CD8-positive, alpha-beta memory T cell (primary cell): ENCODE data around the gene AP2A2. TPM values are rescaled to one million over a fixed set of nuclear protein-coding genes. Genes with fewer than 3 reads are reported as not detected.
A peak's percentile ranks its signal among the peaks of the same experiment; 100 is the strongest.

Source experiments
- CTCF ChIA-PET: fragments of 350-600 bp; sonication (Branson Sonifier 250); formaldehyde crosslinking; loops from one replicate; lab custom pipeline; 2021; ENCODE audit warnings: antibody characterized with exemption; lab: Charles Lee
- POLR2A ChIA-PET: fragments of 350-600 bp; sonication (Branson Sonifier 250); formaldehyde crosslinking; loops from one replicate; lab custom pipeline; 2021; ENCODE audit warnings: antibody characterized with exemption; lab: Charles Lee
- DNase-seq, 5 donors: peaks; one replicate each; pipeline versions ENCODE4 v3.0.0 to v3.0.0-alpha.2; 2020 to 2022; ENCODE audit warnings: mixed read lengths in 1 of 5
- H3K27ac ChIP-seq: one replicate; pipeline ENCODE4 v1.7.0; 2013; ENCODE audit warnings: low read depth, mild to moderate bottlenecking, low read length, moderate library complexity
- H3K27me3 ChIP-seq: 2 replicates; pipeline ENCODE4 v1.7.0; 2013; ENCODE audit warnings: low read length, mild to moderate bottlenecking; ENCODE audit not compliant: insufficient read depth, poor library complexity, severe bottlenecking
- H3K36me3 ChIP-seq: 2 replicates; pipeline ENCODE4 v1.7.0; 2013; ENCODE audit warnings: mild to moderate bottlenecking, low read length, moderate library complexity; ENCODE audit not compliant: insufficient read depth
- H3K4me1 ChIP-seq: 2 replicates; pipeline ENCODE4 v1.7.0; 2013; ENCODE audit warnings: mild to moderate bottlenecking, low read length, moderate library complexity; ENCODE audit not compliant: insufficient read depth
- H3K4me3 ChIP-seq: 2 replicates; pipeline ENCODE4 v1.7.0; 2013; ENCODE audit warnings: mild to moderate bottlenecking, low read length
- H3K9me3 ChIP-seq: 2 replicates; pipeline ENCODE4 v1.7.0; 2013; ENCODE audit warnings: mild to moderate bottlenecking, low read length
- H3K27ac Mint-ChIP-seq, 8 donors: one replicate each; pipeline ENCODE4 v1.8.0; 2020 to 2021; ENCODE audit warnings: mixed read lengths in 8 of 8, mild to moderate bottlenecking in 6 of 8, inconsistent platforms in 3 of 8, moderate library complexity in 3 of 8
- H3K27me3 Mint-ChIP-seq, 2 donors: one replicate each; pipeline ENCODE4 v1.8.0; 2020 to 2021; ENCODE audit warnings: mixed read lengths in 2 of 2, mild to moderate bottlenecking in 1 of 2, moderate library complexity in 1 of 2
- H3K36me3 Mint-ChIP-seq, 3 donors: one replicate each; pipeline ENCODE4 v1.8.0; 2020 to 2021; ENCODE audit warnings: mixed read lengths in 3 of 3, inconsistent platforms in 1 of 3, mild to moderate bottlenecking in 1 of 3
- H3K4me1 Mint-ChIP-seq, 3 donors: one replicate each; pipeline ENCODE4 v1.8.0; 2020 to 2021; ENCODE audit warnings: mixed read lengths in 3 of 3, inconsistent platforms in 1 of 3, mild to moderate bottlenecking in 1 of 3
- H3K4me3 Mint-ChIP-seq, 7 donors: one replicate each; pipeline ENCODE4 v1.8.0; 2020 to 2021; ENCODE audit warnings: mixed read lengths in 7 of 7, mild to moderate bottlenecking in 6 of 7, moderate library complexity in 4 of 7, inconsistent platforms in 2 of 7
- H3K9me3 Mint-ChIP-seq, 5 donors: one replicate each; pipeline ENCODE4 v1.8.0; 2020 to 2022; ENCODE audit warnings: mixed read lengths in 5 of 5, mild to moderate bottlenecking in 3 of 5, moderate library complexity in 2 of 5, inconsistent platforms in 1 of 5
- polyA plus RNA-seq: library from polyadenylated mRNA; unstranded; fragments of 300-500 nt; fragmentation: Illumina TruSeq; gene quantifications from one replicate; pipeline ENCODE4 v1.2.3, GENCODE V29; 2021
- total RNA-seq, 2 experiments: library from RNA; stranded (reverse); gene quantifications; one replicate each; pipeline ENCODE4 v1.2.3, GENCODE V29; 2021

AP2A2 gene
- total and polyA plus RNA-seq, 3 experiments from 2014 or later = 13.9 to 42.8 (median 38.8) TPM

DNA sequence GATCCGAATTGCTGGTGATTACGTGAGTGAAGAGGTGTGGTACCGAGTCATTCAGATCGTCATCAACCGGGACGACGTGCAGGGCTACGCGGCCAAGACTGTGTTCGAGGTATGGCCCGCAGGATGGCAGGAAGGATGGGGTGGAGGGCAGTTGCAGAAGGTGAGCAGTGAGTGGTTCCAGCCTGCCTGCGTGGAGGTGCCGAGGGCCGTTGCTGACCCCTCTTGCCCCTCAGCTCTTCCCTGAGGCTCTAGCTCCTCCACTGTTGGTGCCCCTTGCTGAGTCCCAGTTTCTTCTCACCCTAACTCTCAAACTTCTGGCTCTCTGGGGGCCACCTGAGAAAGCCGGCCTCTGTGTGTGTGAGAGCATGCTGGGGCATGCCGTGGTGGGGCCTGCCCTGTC, 66.9 kb downstream of the AP2A2 start:
- no peak overlapping the region for H3K4me3 Mint-ChIP-seq
- Histone ChIP-seq H3K9me3 (no peaks in the 10 kb centered on the region), H3K36me3 (peaks cover 35% of the 10 kb centered on the region), H3K4me1 (no peaks in the 10 kb centered on the region), H3K27me3 (no peaks in the 10 kb centered on the region), H3K4me3 (no peak overlapping the region), H3K27ac (no peak overlapping the region)
- H3K36me3 Mint-ChIP-seq = peaks cover 4 to 72% (median 15%) of the 10 kb centered on the region in 3 donors
- H3K27ac Mint-ChIP-seq = peak overlapping the region in 3 of 8 donors; percentile 38 to 82 (median 71)
- ChIA-PET POLR2A (no interaction called here), CTCF (no interaction called here)
- H3K9me3 Mint-ChIP-seq = no peaks in the 10 kb centered on the region
- H3K27me3 Mint-ChIP-seq = no peaks in the 10 kb centered on the region
- no peak for DNase-seq
- peaks cover 5 to 15% (median 10%) of the 10 kb centered on the region in 3 donors for H3K4me1 Mint-ChIP-seq

DNA sequence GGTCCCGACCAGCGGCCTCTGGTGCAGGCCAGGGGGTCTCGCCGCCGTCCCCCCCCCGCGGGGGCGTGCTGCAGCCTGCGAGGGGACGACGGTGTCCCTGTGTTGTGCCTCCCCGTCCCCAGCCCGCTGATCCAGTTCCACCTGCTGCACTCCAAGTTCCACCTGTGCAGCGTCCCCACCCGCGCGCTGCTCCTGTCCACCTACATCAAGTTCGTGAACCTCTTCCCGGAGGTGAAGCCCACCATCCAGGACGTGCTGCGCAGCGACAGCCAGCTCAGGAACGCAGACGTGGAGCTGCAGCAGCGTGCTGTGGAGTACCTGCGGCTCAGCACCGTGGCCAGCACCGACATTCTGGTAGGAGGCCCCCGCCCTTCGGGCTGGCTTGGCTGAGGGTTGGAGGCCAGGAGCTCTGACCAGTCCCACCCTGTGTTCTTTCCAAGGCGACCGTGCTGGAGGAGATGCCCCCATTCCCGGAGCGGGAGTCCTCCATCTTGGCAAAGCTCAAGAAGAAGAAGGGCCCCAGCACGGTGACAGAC, 68.0 kb downstream of the AP2A2 start:
- Mint-ChIP-seq H3K4me3 (no peak overlapping the region), H3K27ac (no peak overlapping the region), H3K9me3 (no peaks in the 10 kb centered on the region), H3K27me3 (no peaks in the 10 kb centered on the region), H3K36me3 (peaks cover 4 to 65% (median 10%) of the 10 kb centered on the region in 3 donors), H3K4me1 (peaks cover 5 to 15% (median 10%) of the 10 kb centered on the region in 3 donors)
- no peak for DNase-seq
- Histone ChIP-seq H3K4me1 (no peaks in the 10 kb centered on the region), H3K27ac (no peak overlapping the region), H3K9me3 (no peaks in the 10 kb centered on the region), H3K36me3 (peaks cover 24% of the 10 kb centered on the region), H3K27me3 (no peaks in the 10 kb centered on the region), H3K4me3 (no peak overlapping the region)
- ChIA-PET POLR2A (no interaction called here), CTCF (interaction anchor here (0.6 kb wide), 1 partner anchor 323 kb away, joined by 3 read pairs; no protein-coding TSS in a partner anchor)

DNA sequence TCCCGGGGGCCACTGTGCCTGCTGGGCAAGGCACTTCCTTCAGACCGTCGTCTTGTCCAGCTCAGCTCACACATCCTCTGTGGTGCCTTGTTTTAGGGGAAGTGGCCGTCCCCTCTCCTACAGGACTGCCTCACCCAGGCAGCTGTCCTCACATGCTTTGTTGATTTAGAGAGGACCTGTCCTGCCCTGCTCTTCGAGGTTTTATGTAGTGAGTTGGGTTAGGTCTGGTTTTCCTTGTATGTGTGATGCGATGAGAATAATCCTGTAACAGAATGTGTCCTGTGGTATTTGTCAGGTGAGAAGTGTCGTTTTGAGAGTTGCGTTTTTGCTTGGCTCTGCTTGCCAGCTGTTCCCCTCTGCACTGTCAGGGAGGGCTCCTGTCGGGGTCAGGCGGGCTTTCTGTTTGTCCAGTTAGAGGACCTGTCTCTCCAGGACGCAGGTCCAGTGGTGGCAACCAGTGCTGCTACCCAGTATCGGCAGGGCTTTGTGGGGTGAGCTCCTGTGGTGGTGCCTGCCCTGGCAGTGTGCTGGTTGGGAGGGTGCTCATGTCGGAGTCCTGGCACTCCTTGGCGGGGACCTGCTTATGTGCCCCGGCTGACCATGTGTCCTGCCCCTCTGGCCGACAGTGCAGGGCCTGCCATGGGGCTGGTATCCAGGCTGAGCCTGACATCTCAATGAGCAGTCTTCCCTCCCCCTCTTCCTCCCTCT, 69.5 kb downstream of the AP2A2 start:
- H3K9me3 ChIP-seq = no peaks in the 10 kb centered on the region
- no peak overlapping the region for H3K27ac ChIP-seq
- H3K36me3 ChIP-seq = peaks cover 14% of the 10 kb centered on the region
- H3K27me3 ChIP-seq = no peaks in the 10 kb centered on the region
- H3K36me3 Mint-ChIP-seq = peaks cover 4 to 58% (median 5%) of the 10 kb centered on the region in 3 donors
- H3K4me1 Mint-ChIP-seq = peaks cover 5 to 15% (median 10%) of the 10 kb centered on the region in 3 donors
- no peaks in the 10 kb centered on the region for H3K27me3 Mint-ChIP-seq
- H3K4me3 ChIP-seq = no peak overlapping the region
- H3K4me1 ChIP-seq = no peaks in the 10 kb centered on the region
- ChIA-PET POLR2A (no interaction called here), CTCF (no interaction called here)
- no peaks in the 10 kb centered on the region for H3K9me3 Mint-ChIP-seq
- no peak overlapping the region for H3K4me3 Mint-ChIP-seq
- H3K27ac Mint-ChIP-seq = peak overlapping the region in 7 of 8 donors; percentile 13 to 87 (median 76)
- no peak for DNase-seq

DNA sequence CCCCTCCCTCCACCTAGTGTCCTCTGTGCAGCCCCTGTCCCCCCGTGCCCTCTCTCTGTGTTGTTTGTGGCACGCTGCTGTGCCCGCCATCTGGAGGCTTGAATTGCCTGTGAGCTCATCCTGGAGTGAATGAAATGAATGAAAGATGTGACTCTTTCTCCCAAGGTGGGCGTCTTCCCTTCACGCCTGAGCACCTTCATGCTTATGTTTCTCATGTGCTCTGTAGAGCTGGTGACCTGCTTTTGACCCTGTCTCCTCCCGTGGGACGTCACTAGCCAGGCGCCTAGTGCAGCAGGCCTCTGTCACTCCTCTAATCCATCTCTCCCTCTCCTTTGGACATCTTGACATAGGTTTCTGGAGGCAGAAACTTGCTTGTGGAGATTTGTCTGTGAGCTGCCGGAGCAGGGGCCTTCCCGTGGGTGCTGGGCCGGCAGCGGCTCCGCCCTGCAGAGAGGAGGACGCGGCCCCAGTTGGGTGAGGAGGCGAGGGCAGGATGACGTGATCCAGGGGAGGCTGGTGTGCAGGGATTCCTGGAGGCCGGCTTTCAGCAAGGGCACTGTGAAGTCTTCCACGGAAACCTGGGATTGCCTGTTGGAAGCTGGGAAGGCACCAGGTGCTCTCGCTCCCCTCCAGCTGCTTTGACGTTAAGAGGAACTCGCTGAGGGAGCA, 70.2 kb downstream of the AP2A2 start:
- Histone ChIP-seq H3K4me3 (no peak overlapping the region), H3K4me1 (no peaks in the 10 kb centered on the region), H3K9me3 (no peaks in the 10 kb centered on the region), H3K27me3 (no peaks in the 10 kb centered on the region), H3K27ac (no peak overlapping the region), H3K36me3 (peaks cover 18% of the 10 kb centered on the region)
- H3K4me3 Mint-ChIP-seq = peak overlapping the region in 1 of 7 donors; percentile 22
- no peak for DNase-seq
- H3K36me3 Mint-ChIP-seq = peaks cover 5 to 61% (median 8%) of the 10 kb centered on the region in 3 donors
- CTCF ChIA-PET = no interaction called here
- peak overlapping the region in 6 of 8 donors; percentile 23 to 94 (median 84) for H3K27ac Mint-ChIP-seq
- peaks cover 7 to 15% (median 10%) of the 10 kb centered on the region in 3 donors for H3K4me1 Mint-ChIP-seq
- H3K9me3 Mint-ChIP-seq = no peaks in the 10 kb centered on the region
- POLR2A ChIA-PET = no interaction called here
- H3K27me3 Mint-ChIP-seq = no peaks in the 10 kb centered on the region

DNA sequence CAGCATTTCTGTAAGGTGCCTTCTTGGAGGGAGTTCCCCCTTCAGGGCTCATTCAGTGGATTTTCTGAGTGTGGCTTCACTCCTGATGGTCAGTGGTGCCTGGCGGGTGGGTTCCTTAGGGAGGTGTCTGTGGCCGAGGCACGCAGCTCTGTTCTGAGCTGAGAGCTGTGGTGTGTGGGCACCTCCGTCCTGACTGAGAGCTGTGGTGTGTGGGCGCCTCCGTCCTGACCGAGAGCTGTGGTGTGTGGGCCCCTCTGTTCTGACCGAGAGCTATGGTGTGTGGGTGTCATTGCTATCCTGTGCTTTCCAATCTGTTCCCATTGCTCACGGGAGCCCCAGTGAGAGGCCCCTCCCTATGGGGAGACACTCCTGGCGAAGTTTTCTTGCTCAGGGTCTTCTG, 71.0 kb downstream of the AP2A2 start:
- DNase-seq = no peak
- no peak overlapping the region for H3K27ac ChIP-seq
- no peaks in the 10 kb centered on the region for H3K9me3 Mint-ChIP-seq
- H3K4me1 Mint-ChIP-seq = peaks cover 10 to 13% (median 13%) of the 10 kb centered on the region in 3 donors
- peaks cover 11 to 63% (median 13%) of the 10 kb centered on the region in 3 donors for H3K36me3 Mint-ChIP-seq
- H3K27me3 Mint-ChIP-seq = no peaks in the 10 kb centered on the region
- CTCF ChIA-PET = no interaction called here
- H3K9me3 ChIP-seq = no peaks in the 10 kb centered on the region
- no peaks in the 10 kb centered on the region for H3K27me3 ChIP-seq
- H3K4me1 ChIP-seq = no peaks in the 10 kb centered on the region
- peak overlapping the region in 6 of 8 donors; percentile 35 to 93 (median 74) for H3K27ac Mint-ChIP-seq
- no peak overlapping the region for H3K4me3 Mint-ChIP-seq
- POLR2A ChIA-PET = no interaction called here
- H3K36me3 ChIP-seq = peaks cover 19% of the 10 kb centered on the region
- no peak overlapping the region for H3K4me3 ChIP-seq

DNA sequence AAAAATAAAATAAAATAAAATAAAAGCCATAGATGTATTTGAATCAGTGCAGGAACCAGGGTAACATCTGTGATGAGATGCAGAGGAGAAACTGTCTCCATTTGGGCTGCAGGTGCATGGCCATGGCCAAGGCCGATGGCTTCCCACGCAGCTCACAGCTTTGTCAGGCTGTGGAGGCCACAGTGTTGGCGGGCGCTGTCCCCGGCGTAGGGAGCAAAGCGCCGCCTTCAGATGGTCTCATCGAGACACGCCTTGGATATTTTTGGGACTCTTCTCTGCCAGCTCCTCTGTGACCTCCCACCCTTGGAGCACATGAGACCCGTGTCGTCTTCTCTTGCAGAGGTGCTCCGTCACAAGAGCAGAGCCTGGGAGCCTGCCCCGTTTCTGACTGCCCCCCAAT, 72.2 kb downstream of the AP2A2 start:
- Mint-ChIP-seq H3K4me1 (peaks cover 10 to 13% (median 10%) of the 10 kb centered on the region in 3 donors), H3K4me3 (no peak overlapping the region), H3K36me3 (peaks cover 11 to 63% (median 14%) of the 10 kb centered on the region in 3 donors), H3K27me3 (no peaks in the 10 kb centered on the region), H3K27ac (peak overlapping the region in 1 of 8 donors; percentile 26), H3K9me3 (no peaks in the 10 kb centered on the region)
- H3K27ac ChIP-seq = no peak overlapping the region
- H3K27me3 ChIP-seq = no peaks in the 10 kb centered on the region
- H3K9me3 ChIP-seq = no peaks in the 10 kb centered on the region
- ChIA-PET POLR2A (no interaction called here), CTCF (no interaction called here)
- no peaks in the 10 kb centered on the region for H3K4me1 ChIP-seq
- H3K4me3 ChIP-seq = no peak overlapping the region
- H3K36me3 ChIP-seq = peaks cover 13% of the 10 kb centered on the region
- DNase-seq = no peak

DNA sequence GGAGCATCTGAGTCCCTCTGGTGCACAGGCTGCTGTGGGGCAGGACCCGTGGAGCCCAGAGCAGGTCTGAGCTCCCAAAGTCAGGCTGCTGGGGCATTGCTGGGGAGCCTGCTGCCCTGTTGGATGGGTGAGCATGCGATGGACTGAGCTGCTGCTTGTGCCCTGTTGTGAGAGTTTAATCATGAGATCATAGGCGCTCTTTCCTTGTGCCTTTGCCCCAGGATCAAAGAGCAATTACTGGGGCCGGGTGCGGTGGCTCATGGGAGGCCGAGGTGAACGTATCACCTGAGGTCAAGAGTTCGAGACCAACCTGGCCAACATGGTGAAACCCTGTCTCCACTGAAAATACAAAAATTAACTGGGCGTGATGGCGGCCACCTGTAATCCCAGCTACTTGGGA, 73.3 kb downstream of the AP2A2 start:
- no peaks in the 10 kb centered on the region for H3K9me3 ChIP-seq
- H3K27ac Mint-ChIP-seq = no peak overlapping the region
- no peak overlapping the region for H3K27ac ChIP-seq
- POLR2A ChIA-PET = no interaction called here
- no peaks in the 10 kb centered on the region for H3K27me3 ChIP-seq
- no peaks in the 10 kb centered on the region for H3K4me1 ChIP-seq
- DNase-seq = no peak
- H3K4me1 Mint-ChIP-seq = peaks cover 10 to 13% (median 12%) of the 10 kb centered on the region in 3 donors
- CTCF ChIA-PET = no interaction called here
- peaks cover 11 to 68% (median 17%) of the 10 kb centered on the region in 3 donors for H3K36me3 Mint-ChIP-seq
- no peak overlapping the region for H3K4me3 Mint-ChIP-seq
- no peaks in the 10 kb centered on the region for H3K27me3 Mint-ChIP-seq
- peaks cover 15% of the 10 kb centered on the region for H3K36me3 ChIP-seq
- no peaks in the 10 kb centered on the region for H3K9me3 Mint-ChIP-seq
- no peak overlapping the region for H3K4me3 ChIP-seq
